ENCODE measurements around the gene AKAP8.

- TF ChIP-seq POLR2A (IDR thresholded peaks at IDR 0.05; ENCODE audit: low read depth, low read length) (no peak), TAF1 (IDR thresholded peaks at IDR 0.05; ENCODE audit: borderline replicate concordance, low read depth, low read length) (no peak)
Measured at GRCh38 chr19:15404780-15405211, 25.2 kb upstream of the AKAP8 start.
